ENCODE measurements around the gene MS4A8.

The MS4A8 gene

DNA sequence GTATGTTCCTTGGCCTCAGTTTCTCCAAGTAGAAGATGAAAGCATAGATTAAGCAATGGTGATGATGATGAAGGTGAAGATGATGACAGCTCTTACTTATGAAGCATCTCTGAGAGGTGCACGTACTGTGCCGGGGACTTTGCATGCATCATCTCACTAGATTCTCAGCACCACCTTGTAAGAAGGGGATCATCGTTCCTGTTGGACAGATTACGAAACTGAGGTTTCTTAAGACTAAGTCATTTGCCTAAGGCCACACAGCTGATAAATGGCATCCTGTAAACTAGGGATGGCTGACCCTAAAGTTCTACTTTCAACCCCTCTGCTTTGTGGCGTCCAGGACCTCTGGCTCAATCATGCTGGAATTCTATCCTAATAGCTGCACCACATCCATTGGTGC, 65.9 kb downstream of the MS4A8 start:
- no peak for DNase-seq

All from NCI-H1048 (cell line).